ENCODE results near the gene FAM210B. TPM values are rescaled to one million over a fixed set of nuclear protein-coding genes. Genes with fewer than 3 reads are reported as not detected.

FAM210B gene, protein sequence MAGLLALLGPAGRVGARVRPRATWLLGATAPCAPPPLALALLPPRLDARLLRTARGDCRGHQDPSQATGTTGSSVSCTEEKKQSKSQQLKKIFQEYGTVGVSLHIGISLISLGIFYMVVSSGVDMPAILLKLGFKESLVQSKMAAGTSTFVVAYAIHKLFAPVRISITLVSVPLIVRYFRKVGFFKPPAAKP
- total RNA-seq (2021; fragmentation: NEBNext Ultra II Directional; extraction: Animal tissue kit (Norgen Biotek cat#: 25700)), result 10 to 100 TPM; 34.5 to 58.6 (median 41.0) TPM
- long read RNA-seq, transcript FAM210B-201 (3 exons, 3,046 nt), result major isoform, 11 of 15 reads
- long read RNA-seq, partial matches to known transcripts, result 0 of 15 reads
- long read RNA-seq, other reads (novel, unspliced or antisense), result 4 of 15 reads

GRCh38 chr20:56358600-56359211 lies at the start of gene FAM210B:
TSS of gene FAM210B (plus strand) at chr20:56358974. CDS start at chr20:56359006, 32 bp downstream.
- TF ChIP-seq, protein P1, sequence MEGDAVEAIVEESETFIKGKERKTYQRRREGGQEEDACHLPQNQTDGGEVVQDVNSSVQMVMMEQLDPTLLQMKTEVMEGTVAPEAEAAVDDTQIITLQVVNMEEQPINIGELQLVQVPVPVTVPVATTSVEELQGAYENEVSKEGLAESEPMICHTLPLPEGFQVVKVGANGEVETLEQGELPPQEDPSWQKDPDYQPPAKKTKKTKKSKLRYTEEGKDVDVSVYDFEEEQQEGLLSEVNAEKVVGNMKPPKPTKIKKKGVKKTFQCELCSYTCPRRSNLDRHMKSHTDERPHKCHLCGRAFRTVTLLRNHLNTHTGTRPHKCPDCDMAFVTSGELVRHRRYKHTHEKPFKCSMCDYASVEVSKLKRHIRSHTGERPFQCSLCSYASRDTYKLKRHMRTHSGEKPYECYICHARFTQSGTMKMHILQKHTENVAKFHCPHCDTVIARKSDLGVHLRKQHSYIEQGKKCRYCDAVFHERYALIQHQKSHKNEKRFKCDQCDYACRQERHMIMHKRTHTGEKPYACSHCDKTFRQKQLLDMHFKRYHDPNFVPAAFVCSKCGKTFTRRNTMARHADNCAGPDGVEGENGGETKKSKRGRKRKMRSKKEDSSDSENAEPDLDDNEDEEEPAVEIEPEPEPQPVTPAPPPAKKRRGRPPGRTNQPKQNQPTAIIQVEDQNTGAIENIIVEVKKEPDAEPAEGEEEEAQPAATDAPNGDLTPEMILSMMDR (IDR thresholded peaks at IDR 0.05), result no peak
- peaks cover 5% of the 10 kb centered on the region; the same call in 1 of the 2 replicates for H3K27me3 Mint-ChIP-seq (ENCODE audit: insufficient read depth)
- peak; percentile 79 for DNase-seq
- peak within 1 kb of the TSS; percentile 95 for H3K4me3 Mint-ChIP-seq
- H3K9me3 Mint-ChIP-seq, result no peaks in the 10 kb centered on the region
- peaks cover 4% of the 10 kb centered on the region; the same call in 1 of the 2 replicates for H3K36me3 Mint-ChIP-seq (ENCODE audit: low read depth)
- H3K4me1 Mint-ChIP-seq (ENCODE audit: low read depth), result peaks cover 42% of the 10 kb centered on the region
- H3K27ac Mint-ChIP-seq, result peak within 1 kb of the TSS; percentile 91

DNA sequence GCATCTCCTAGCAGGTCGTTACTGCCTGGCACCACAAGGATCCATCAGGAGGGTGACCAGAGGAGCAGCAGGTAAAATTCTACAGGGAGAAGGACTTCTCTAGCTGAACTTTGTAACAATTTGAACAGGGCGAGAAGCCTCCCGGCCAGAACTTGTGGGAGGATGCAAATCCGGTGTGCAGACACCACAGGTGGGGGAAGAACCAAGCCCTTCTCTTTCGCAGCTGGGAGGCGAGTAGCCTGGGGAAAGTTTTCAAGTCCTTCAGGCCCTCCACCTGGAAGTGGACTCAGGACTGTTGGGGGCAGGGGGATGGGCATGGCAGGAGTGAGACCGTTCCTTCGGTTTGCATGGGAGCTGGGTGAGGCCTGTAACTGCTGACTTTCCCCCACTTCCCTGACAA lies 42.7 kb upstream of the FAM210B start:
- H3K4me1 Mint-ChIP-seq (ENCODE audit: low read depth), result no peaks in the 10 kb centered on the region
- no peak overlapping the region for H3K27ac Mint-ChIP-seq
- no peak for DNase-seq
- TF ChIP-seq, protein P1 (IDR thresholded peaks at IDR 0.05), result no peak
- no peaks in the 10 kb centered on the region for H3K9me3 Mint-ChIP-seq
- H3K4me3 Mint-ChIP-seq, result no peak overlapping the region
- H3K27me3 Mint-ChIP-seq (ENCODE audit: insufficient read depth), result no peaks in the 10 kb centered on the region
- H3K36me3 Mint-ChIP-seq (ENCODE audit: low read depth), result no peaks in the 10 kb centered on the region

GRCh38 chr20:56316483-56316882 lies 42.3 kb upstream of the FAM210B start:
- DNase-seq, result no peak
- TF ChIP-seq, protein P1 (IDR thresholded peaks at IDR 0.05), result no peak
- Mint-ChIP-seq H3K27ac (no peak overlapping the region), H3K4me3 (no peak overlapping the region), H3K4me1 (ENCODE audit: low read depth) (no peaks in the 10 kb centered on the region), H3K36me3 (ENCODE audit: low read depth) (no peaks in the 10 kb centered on the region), H3K27me3 (ENCODE audit: insufficient read depth) (no peaks in the 10 kb centered on the region), H3K9me3 (no peaks in the 10 kb centered on the region)

GRCh38 chr20:56322681-56323080 lies 36.1 kb upstream of the FAM210B start:
- TF ChIP-seq, protein P1 (IDR thresholded peaks at IDR 0.05), result no peak

GRCh38 chr20:56323206-56323605 lies 35.6 kb upstream of the FAM210B start:
- Mint-ChIP-seq H3K36me3 (ENCODE audit: low read depth) (no peaks in the 10 kb centered on the region), H3K4me1 (ENCODE audit: low read depth) (no peaks in the 10 kb centered on the region), H3K27me3 (ENCODE audit: insufficient read depth) (no peaks in the 10 kb centered on the region; the same call in 1 of the 2 replicates), H3K27ac (no peak overlapping the region), H3K9me3 (no peaks in the 10 kb centered on the region; the same call in 1 of the 2 replicates), H3K4me3 (no peak overlapping the region)
- DNase-seq, result no peak
- TF ChIP-seq, protein P1 (IDR thresholded peaks at IDR 0.05), result no peak

More at GRCh38 chr20:56322681-56323080, 36.1 kb upstream of the FAM210B start:
- H3K9me3 Mint-ChIP-seq, result no peaks in the 10 kb centered on the region; the same call in 1 of the 2 replicates
- no peaks in the 10 kb centered on the region for H3K4me1 Mint-ChIP-seq (ENCODE audit: low read depth)
- no peak overlapping the region for H3K27ac Mint-ChIP-seq
- H3K4me3 Mint-ChIP-seq, result no peak overlapping the region
- no peaks in the 10 kb centered on the region; the same call in 1 of the 2 replicates for H3K27me3 Mint-ChIP-seq (ENCODE audit: insufficient read depth)
- H3K36me3 Mint-ChIP-seq (ENCODE audit: low read depth), result no peaks in the 10 kb centered on the region
- no peak for DNase-seq
